Left renal pelvis (tissue), 4 donors: ENCODE data around the gene ADAM12. TPM values are rescaled to one million over a fixed set of nuclear protein-coding genes. Genes with fewer than 3 reads are reported as not detected.

ENCODE experiments used
- DNase-seq, 4 donors: peaks; one replicate each; pipeline ENCODE4 v3.0.0-alpha.2; 2013; ENCODE audit warnings: low read depth in 4 of 4, low spot score in 3 of 4
- polyA plus RNA-seq, 4 donors: library from polyadenylated mRNA; unstranded; fragments of 120-200 nt; gene quantifications; one replicate each; pipeline ENCODE4 v1.2.1, GENCODE V29; 2013; ENCODE audit not compliant: insufficient read length in 4 of 4

The ADAM12 gene
- polyA plus RNA-seq, 4 donors: 23.1 to 100 (median 27.8) TPM

GRCh38 chr10:125964558-125964957 is 423.7 kb downstream of the ADAM12 start:
- DNase-seq: no peak
